ENCODE results near the gene AHCY.
"Not testable (repeated sequence)": the region's sequence is repeated elsewhere in the genome, so short reads cannot be mapped to it uniquely, and the experiment has no call there.

Gene AHCY

GRCh38 chr20:34296468-34296867 lies 6.7 kb downstream of the AHCY start:
- DNase-seq = no peak

- no peak for DNase-seq
Observed at GRCh38 chr20:34295284-34295683, 7.9 kb downstream of the AHCY start.

GRCh38 chr20:34294563-34294962 lies 8.6 kb downstream of the AHCY start:
- DNase-seq = no peak

- DNase-seq = no peak
Observed at GRCh38 chr20:34293589-34293988, 9.6 kb downstream of the AHCY start.

GRCh38 chr20:34293119-34293518 lies 10.0 kb downstream of the AHCY start:
- DNase-seq = no peak

- DNase-seq = no peak
Observed at GRCh38 chr20:34292496-34292895, 10.7 kb downstream of the AHCY start.

- no peak for DNase-seq
Observed at GRCh38 chr20:34290471-34290870, 12.7 kb downstream of the AHCY start.

GRCh38 chr20:34287500-34287899 lies 15.7 kb downstream of the AHCY start:
- not testable (repeated sequence) for DNase-seq

- DNase-seq = no peak
Observed at GRCh38 chr20:34285450-34285849, 17.7 kb downstream of the AHCY start.

GRCh38 chr20:34283844-34284243 lies 19.3 kb downstream of the AHCY start:
- DNase-seq = no peak

GRCh38 chr20:34282041-34282440 lies 21.1 kb downstream of the AHCY start:
- DNase-seq = no peak

GRCh38 chr20:34281177-34281576 lies 22.0 kb downstream of the AHCY start:
- DNase-seq = no peak

- no peak for DNase-seq
Observed at GRCh38 chr20:34274694-34275093, 28.5 kb downstream of the AHCY start.

GRCh38 chr20:34271956-34272355 lies 31.2 kb downstream of the AHCY start:
- no peak for DNase-seq

GRCh38 chr20:34269996-34270627 lies 33.0 kb downstream of the AHCY start:
- no peak for DNase-seq

- no peak for DNase-seq
Observed at GRCh38 chr20:34268851-34269636, 34.1 kb downstream of the AHCY start.

GRCh38 chr20:34268145-34268544 lies 35.0 kb downstream of the AHCY start:
- DNase-seq = no peak

- no peak for DNase-seq
Observed at GRCh38 chr20:34264141-34264540, 39.0 kb downstream of the AHCY start.

GRCh38 chr20:34263468-34263867 lies 39.7 kb downstream of the AHCY start:
- DNase-seq = not testable (repeated sequence)

GRCh38 chr20:34262488-34263288 lies 40.5 kb downstream of the AHCY start:
- no peak for DNase-seq

GRCh38 chr20:34260208-34260942 lies 42.8 kb downstream of the AHCY start:
- no peak for DNase-seq

GRCh38 chr20:34256629-34257124 lies 46.5 kb downstream of the AHCY start:
- no peak for DNase-seq

GRCh38 chr20:34254979-34255378 lies 48.2 kb downstream of the AHCY start:
- no peak for DNase-seq

Data from activated gamma-delta T cell (primary cell).